Measurements from ENCODE around the gene CDH2. TPM values are rescaled to one million over a fixed set of nuclear protein-coding genes. Genes with fewer than 3 reads are reported as not detected.

CDH2 gene
- polyA plus RNA-seq, 2 donors = 0.12 to 0.38 TPM

DNA sequence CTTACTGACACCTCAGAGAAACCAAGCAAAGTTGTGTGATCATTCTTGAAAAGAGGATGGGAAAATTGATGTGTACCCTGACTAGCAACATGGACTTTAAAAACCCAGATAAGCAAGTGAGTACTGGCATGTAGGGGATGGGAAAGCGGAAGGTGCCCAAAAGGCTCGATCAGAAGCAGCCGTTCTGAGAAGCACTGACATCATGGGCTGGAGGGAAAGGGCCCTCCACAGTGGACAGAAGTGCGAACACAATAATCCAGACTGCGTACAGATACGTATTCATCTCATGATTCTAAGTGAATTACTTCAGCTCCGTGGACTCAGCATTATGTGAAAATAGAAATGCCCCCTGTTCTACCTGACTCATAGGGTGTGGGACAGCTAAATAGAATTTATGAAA is 42.2 kb downstream of the CDH2 start:
- no peak overlapping the region for H3K4me3 ChIP-seq (ENCODE audit: low read depth in 1 of 2, low read length in 2 of 2)
- no peaks in the 10 kb centered on the region for H3K27me3 ChIP-seq (ENCODE audit: control insufficient read depth in 1 of 2, insufficient read depth in 2 of 2, low read length in 2 of 2)
- H3K27ac ChIP-seq (ENCODE audit: low read depth in 2 of 2, low read length in 1 of 2) = no peak overlapping the region
- no peaks in the 10 kb centered on the region for H3K36me3 ChIP-seq (ENCODE audit: control insufficient read depth in 2 of 2, insufficient read depth in 2 of 2, low read length in 1 of 2)
- no peaks in the 10 kb centered on the region for H3K4me1 ChIP-seq (ENCODE audit: control insufficient read depth in 2 of 2, insufficient read depth in 2 of 2, low read length in 1 of 2)
- no peaks in the 10 kb centered on the region for H3K9me3 ChIP-seq (ENCODE audit: control insufficient read depth in 2 of 2, insufficient read depth in 1 of 2, low read depth in 1 of 2, low read length in 1 of 2)
- WGBS, 2 donors = 91 to 93% methylated on average over 7 of the region's 7 CpGs

GRCh38 chr18:28132084-28132483 is 44.8 kb downstream of the CDH2 start:
- 79 to 88% methylated on average over 5 of the region's 5 CpGs for WGBS, 2 donors
- Histone ChIP-seq H3K36me3 (ENCODE audit: control insufficient read depth in 2 of 2, insufficient read depth in 2 of 2, low read length in 1 of 2) (no peaks in the 10 kb centered on the region), H3K4me3 (ENCODE audit: low read depth in 1 of 2, low read length in 2 of 2) (no peak overlapping the region), H3K27ac (ENCODE audit: low read depth in 2 of 2, low read length in 1 of 2) (no peak overlapping the region), H3K4me1 (ENCODE audit: control insufficient read depth in 2 of 2, insufficient read depth in 2 of 2, low read length in 1 of 2) (no peaks in the 10 kb centered on the region), H3K9me3 (ENCODE audit: control insufficient read depth in 2 of 2, insufficient read depth in 1 of 2, low read depth in 1 of 2, low read length in 1 of 2) (no peaks in the 10 kb centered on the region), H3K27me3 (ENCODE audit: control insufficient read depth in 1 of 2, insufficient read depth in 2 of 2, low read length in 2 of 2) (no peaks in the 10 kb centered on the region)

- H3K27me3 ChIP-seq (ENCODE audit: control insufficient read depth in 1 of 2, insufficient read depth in 2 of 2, low read length in 2 of 2) = no peaks in the 10 kb centered on the region
- no peaks in the 10 kb centered on the region for H3K4me1 ChIP-seq (ENCODE audit: control insufficient read depth in 2 of 2, insufficient read depth in 2 of 2, low read length in 1 of 2)
- no peaks in the 10 kb centered on the region for H3K36me3 ChIP-seq (ENCODE audit: control insufficient read depth in 2 of 2, insufficient read depth in 2 of 2, low read length in 1 of 2)
- no peak overlapping the region for H3K4me3 ChIP-seq (ENCODE audit: low read depth in 1 of 2, low read length in 2 of 2)
- H3K9me3 ChIP-seq (ENCODE audit: control insufficient read depth in 2 of 2, insufficient read depth in 1 of 2, low read depth in 1 of 2, low read length in 1 of 2) = no peaks in the 10 kb centered on the region
- H3K27ac ChIP-seq (ENCODE audit: low read depth in 2 of 2, low read length in 1 of 2) = no peak overlapping the region
- 77 to 85% methylated on average over 3 of the region's 3 CpGs for WGBS, 2 donors
Observed at GRCh38 chr18:28128659-28128980, 48.3 kb downstream of the CDH2 start.

DNA sequence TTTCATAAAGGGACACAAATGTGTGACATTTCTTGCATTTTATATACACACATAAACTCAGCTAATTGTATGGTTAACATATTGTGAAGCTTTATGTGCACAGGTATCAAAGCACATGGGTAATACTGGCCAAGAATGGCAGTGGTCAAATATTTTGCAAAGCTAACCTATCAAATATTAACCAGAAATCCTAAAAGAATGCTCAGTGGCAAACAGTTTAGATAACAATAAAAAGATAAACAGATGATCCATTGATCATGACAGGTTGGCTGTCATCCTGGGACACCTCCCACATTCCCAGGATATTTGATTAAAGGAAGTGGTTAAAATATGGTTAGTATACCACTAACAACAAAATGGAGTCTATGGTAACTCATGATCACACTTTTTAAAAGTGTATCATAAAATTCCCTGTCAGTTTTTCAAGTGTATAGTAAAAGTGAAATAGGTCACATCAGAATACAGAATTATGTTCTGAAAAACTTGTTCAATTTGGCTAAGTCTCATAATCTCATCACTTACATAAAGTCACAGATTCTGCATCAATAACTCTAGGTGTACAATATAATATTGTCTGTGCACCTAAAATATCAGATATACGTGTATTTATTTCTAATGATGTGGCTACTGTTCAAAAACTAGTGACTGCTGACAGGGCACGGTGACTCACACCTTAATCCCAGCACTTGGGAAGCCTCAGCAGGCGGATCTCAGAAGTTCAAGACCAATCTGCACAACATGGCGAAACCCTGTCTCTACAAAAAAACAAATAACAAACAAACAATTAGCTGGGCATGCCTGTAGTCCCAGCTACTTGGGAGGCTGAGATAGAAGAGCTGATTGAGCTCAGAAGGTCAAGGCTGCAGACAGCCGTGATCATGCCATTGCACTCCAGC is 48.9 kb downstream of the CDH2 start:
- Histone ChIP-seq H3K4me3 (ENCODE audit: low read depth in 1 of 2, low read length in 2 of 2) (no peak overlapping the region), H3K9me3 (ENCODE audit: control insufficient read depth in 2 of 2, insufficient read depth in 1 of 2, low read depth in 1 of 2, low read length in 1 of 2) (no peaks in the 10 kb centered on the region), H3K27me3 (ENCODE audit: control insufficient read depth in 1 of 2, insufficient read depth in 2 of 2, low read length in 2 of 2) (no peaks in the 10 kb centered on the region), H3K4me1 (ENCODE audit: control insufficient read depth in 2 of 2, insufficient read depth in 2 of 2, low read length in 1 of 2) (no peaks in the 10 kb centered on the region), H3K27ac (ENCODE audit: low read depth in 2 of 2, low read length in 1 of 2) (no peak overlapping the region), H3K36me3 (ENCODE audit: control insufficient read depth in 2 of 2, insufficient read depth in 2 of 2, low read length in 1 of 2) (no peaks in the 10 kb centered on the region)
- WGBS, 2 donors = 65 to 69% methylated on average over 5 of the region's 5 CpGs

GRCh38 chr18:28127228-28127627 is 49.7 kb downstream of the CDH2 start:
- WGBS, 2 donors = 96 to 97% methylated on average over 6 of the region's 6 CpGs
- no peak overlapping the region for H3K27ac ChIP-seq (ENCODE audit: low read depth in 2 of 2, low read length in 1 of 2)
- no peaks in the 10 kb centered on the region for H3K36me3 ChIP-seq (ENCODE audit: control insufficient read depth in 2 of 2, insufficient read depth in 2 of 2, low read length in 1 of 2)
- H3K27me3 ChIP-seq (ENCODE audit: control insufficient read depth in 1 of 2, insufficient read depth in 2 of 2, low read length in 2 of 2) = no peaks in the 10 kb centered on the region
- H3K9me3 ChIP-seq (ENCODE audit: control insufficient read depth in 2 of 2, insufficient read depth in 1 of 2, low read depth in 1 of 2, low read length in 1 of 2) = no peaks in the 10 kb centered on the region
- H3K4me3 ChIP-seq (ENCODE audit: low read depth in 1 of 2, low read length in 2 of 2) = no peak overlapping the region
- no peaks in the 10 kb centered on the region for H3K4me1 ChIP-seq (ENCODE audit: control insufficient read depth in 2 of 2, insufficient read depth in 2 of 2, low read length in 1 of 2)

- H3K9me3 ChIP-seq (ENCODE audit: control insufficient read depth in 2 of 2, insufficient read depth in 1 of 2, low read depth in 1 of 2, low read length in 1 of 2) = no peaks in the 10 kb centered on the region
- no peaks in the 10 kb centered on the region for H3K36me3 ChIP-seq (ENCODE audit: control insufficient read depth in 2 of 2, insufficient read depth in 2 of 2, low read length in 1 of 2)
- no peaks in the 10 kb centered on the region for H3K4me1 ChIP-seq (ENCODE audit: control insufficient read depth in 2 of 2, insufficient read depth in 2 of 2, low read length in 1 of 2)
- no peak overlapping the region for H3K27ac ChIP-seq (ENCODE audit: low read depth in 2 of 2, low read length in 1 of 2)
- 90 to 93% methylated on average over 5 of the region's 5 CpGs for WGBS, 2 donors
- H3K27me3 ChIP-seq (ENCODE audit: control insufficient read depth in 1 of 2, insufficient read depth in 2 of 2, low read length in 2 of 2) = no peaks in the 10 kb centered on the region
- H3K4me3 ChIP-seq (ENCODE audit: low read depth in 1 of 2, low read length in 2 of 2) = no peak overlapping the region
Observed at GRCh38 chr18:28126768-28127167, 50.2 kb downstream of the CDH2 start.

GRCh38 chr18:28125051-28125450 is 51.9 kb downstream of the CDH2 start:
- 69 to 73% methylated on average over 3 of the region's 3 CpGs for WGBS, 2 donors
- no peak overlapping the region for H3K27ac ChIP-seq (ENCODE audit: low read depth in 2 of 2, low read length in 1 of 2)
- H3K4me3 ChIP-seq (ENCODE audit: low read depth in 1 of 2, low read length in 2 of 2) = no peak overlapping the region
- no peaks in the 10 kb centered on the region for H3K36me3 ChIP-seq (ENCODE audit: control insufficient read depth in 2 of 2, insufficient read depth in 2 of 2, low read length in 1 of 2)
- no peaks in the 10 kb centered on the region for H3K4me1 ChIP-seq (ENCODE audit: control insufficient read depth in 2 of 2, insufficient read depth in 2 of 2, low read length in 1 of 2)
- H3K27me3 ChIP-seq (ENCODE audit: control insufficient read depth in 1 of 2, insufficient read depth in 2 of 2, low read length in 2 of 2) = no peaks in the 10 kb centered on the region
- H3K9me3 ChIP-seq (ENCODE audit: control insufficient read depth in 2 of 2, insufficient read depth in 1 of 2, low read depth in 1 of 2, low read length in 1 of 2) = no peaks in the 10 kb centered on the region

DNA sequence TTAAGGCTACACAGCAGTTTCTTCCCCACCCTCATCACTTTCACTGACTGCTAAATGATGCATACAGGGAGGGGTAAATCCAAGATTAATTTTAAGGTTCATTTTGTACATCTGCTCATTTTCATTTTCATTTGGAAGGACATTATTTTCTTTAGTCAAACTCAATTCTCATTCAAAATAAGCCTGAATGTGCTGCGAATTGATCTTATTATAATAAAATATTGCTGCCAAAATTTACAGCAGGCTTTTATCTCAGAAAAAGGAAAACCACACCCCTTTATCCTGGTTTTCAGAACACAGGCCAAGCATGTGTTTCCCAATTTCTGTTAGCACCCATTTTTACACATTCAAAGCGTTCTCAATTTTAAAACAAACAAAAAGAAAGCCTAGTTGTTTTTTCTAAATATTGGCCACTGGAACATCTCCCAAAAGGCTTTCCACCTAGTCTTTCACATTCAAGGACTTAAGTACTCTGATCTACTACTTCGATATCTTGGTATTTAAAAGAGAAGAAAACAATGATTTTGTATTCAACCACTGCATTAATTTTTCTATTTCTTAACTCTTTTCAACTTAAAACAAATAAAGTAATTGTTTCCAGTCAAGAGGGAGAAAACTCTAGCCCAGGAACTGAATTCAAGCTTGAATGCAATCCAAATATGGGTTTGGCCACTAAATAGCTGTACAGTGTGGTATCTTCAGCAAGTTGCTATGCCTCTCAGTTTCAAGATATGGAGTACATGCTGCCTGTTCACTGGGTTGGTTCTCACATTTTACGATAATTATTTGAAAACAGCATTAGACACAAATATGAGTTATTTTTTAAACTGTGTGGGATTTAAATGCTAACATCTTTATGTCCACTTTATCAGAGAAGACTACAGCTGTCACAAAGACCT is 52.5 kb downstream of the CDH2 start:
- 44 to 57% methylated on average over 4 of the region's 4 CpGs for WGBS, 2 donors
- Histone ChIP-seq H3K27ac (ENCODE audit: low read depth in 2 of 2, low read length in 1 of 2) (no peak overlapping the region), H3K9me3 (ENCODE audit: control insufficient read depth in 2 of 2, insufficient read depth in 1 of 2, low read depth in 1 of 2, low read length in 1 of 2) (no peaks in the 10 kb centered on the region), H3K36me3 (ENCODE audit: control insufficient read depth in 2 of 2, insufficient read depth in 2 of 2, low read length in 1 of 2) (no peaks in the 10 kb centered on the region), H3K4me3 (ENCODE audit: low read depth in 1 of 2, low read length in 2 of 2) (no peak overlapping the region), H3K4me1 (ENCODE audit: control insufficient read depth in 2 of 2, insufficient read depth in 2 of 2, low read length in 1 of 2) (no peaks in the 10 kb centered on the region), H3K27me3 (ENCODE audit: control insufficient read depth in 1 of 2, insufficient read depth in 2 of 2, low read length in 2 of 2) (no peaks in the 10 kb centered on the region)

- 56 to 58% methylated on average over 3 of the region's 3 CpGs for WGBS, 2 donors
- no peaks in the 10 kb centered on the region for H3K27me3 ChIP-seq (ENCODE audit: control insufficient read depth in 1 of 2, insufficient read depth in 2 of 2, low read length in 2 of 2)
- H3K36me3 ChIP-seq (ENCODE audit: control insufficient read depth in 2 of 2, insufficient read depth in 2 of 2, low read length in 1 of 2) = no peaks in the 10 kb centered on the region
- no peaks in the 10 kb centered on the region for H3K9me3 ChIP-seq (ENCODE audit: control insufficient read depth in 2 of 2, insufficient read depth in 1 of 2, low read depth in 1 of 2, low read length in 1 of 2)
- H3K4me3 ChIP-seq (ENCODE audit: low read depth in 1 of 2, low read length in 2 of 2) = no peak overlapping the region
- no peaks in the 10 kb centered on the region for H3K4me1 ChIP-seq (ENCODE audit: control insufficient read depth in 2 of 2, insufficient read depth in 2 of 2, low read length in 1 of 2)
- H3K27ac ChIP-seq (ENCODE audit: low read depth in 2 of 2, low read length in 1 of 2) = no peak overlapping the region
Observed at GRCh38 chr18:28123401-28124030, 53.4 kb downstream of the CDH2 start.

All from esophagus (tissue), 2 donors.